Measurements from ENCODE around the gene OR8D1.

The OR8D1 gene

GRCh38 chr11:124329787-124330478 lies 16.2 kb upstream of the OR8D1 start:
- TF ChIP-seq, protein P1, sequence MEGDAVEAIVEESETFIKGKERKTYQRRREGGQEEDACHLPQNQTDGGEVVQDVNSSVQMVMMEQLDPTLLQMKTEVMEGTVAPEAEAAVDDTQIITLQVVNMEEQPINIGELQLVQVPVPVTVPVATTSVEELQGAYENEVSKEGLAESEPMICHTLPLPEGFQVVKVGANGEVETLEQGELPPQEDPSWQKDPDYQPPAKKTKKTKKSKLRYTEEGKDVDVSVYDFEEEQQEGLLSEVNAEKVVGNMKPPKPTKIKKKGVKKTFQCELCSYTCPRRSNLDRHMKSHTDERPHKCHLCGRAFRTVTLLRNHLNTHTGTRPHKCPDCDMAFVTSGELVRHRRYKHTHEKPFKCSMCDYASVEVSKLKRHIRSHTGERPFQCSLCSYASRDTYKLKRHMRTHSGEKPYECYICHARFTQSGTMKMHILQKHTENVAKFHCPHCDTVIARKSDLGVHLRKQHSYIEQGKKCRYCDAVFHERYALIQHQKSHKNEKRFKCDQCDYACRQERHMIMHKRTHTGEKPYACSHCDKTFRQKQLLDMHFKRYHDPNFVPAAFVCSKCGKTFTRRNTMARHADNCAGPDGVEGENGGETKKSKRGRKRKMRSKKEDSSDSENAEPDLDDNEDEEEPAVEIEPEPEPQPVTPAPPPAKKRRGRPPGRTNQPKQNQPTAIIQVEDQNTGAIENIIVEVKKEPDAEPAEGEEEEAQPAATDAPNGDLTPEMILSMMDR (IDR thresholded peaks at IDR 0.05) = no peak; the same call in 1 of the 2 replicates

- TF ChIP-seq, protein P1 (IDR thresholded peaks at IDR 0.05) = no peak
Measured at GRCh38 chr11:124327775-124328174, 14.0 kb upstream of the OR8D1 start.

DNA sequence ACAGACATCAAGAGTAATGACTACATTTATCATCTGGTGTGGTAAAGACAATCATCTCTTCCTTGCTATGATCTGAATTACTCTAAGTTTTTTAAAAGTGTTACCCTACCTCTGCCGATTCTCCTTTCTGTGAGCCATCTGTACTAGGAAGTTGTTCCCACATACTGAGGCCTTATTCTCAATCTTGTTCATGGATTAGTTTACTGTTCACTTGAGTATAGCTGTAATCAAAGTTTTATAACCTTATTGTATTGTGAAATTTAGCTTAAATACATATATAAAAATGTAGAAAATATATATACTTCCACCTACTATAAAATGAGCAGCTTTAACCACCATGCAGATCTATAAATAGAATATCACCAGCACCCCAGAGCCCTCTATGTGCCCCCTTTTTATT lies 8.6 kb upstream of the OR8D1 start:
- TF ChIP-seq, protein P1 (IDR thresholded peaks at IDR 0.05) = no peak

- TF ChIP-seq, protein P1 (IDR thresholded peaks at IDR 0.05) = no peak
Measured at GRCh38 chr11:124320097-124320496, 6.3 kb upstream of the OR8D1 start, which contains the start of gene OR8D2. TSS of gene OR8D2 (minus strand) at chr11:124320197. CDS start at chr11:124320197, 0 bp downstream.

DNA sequence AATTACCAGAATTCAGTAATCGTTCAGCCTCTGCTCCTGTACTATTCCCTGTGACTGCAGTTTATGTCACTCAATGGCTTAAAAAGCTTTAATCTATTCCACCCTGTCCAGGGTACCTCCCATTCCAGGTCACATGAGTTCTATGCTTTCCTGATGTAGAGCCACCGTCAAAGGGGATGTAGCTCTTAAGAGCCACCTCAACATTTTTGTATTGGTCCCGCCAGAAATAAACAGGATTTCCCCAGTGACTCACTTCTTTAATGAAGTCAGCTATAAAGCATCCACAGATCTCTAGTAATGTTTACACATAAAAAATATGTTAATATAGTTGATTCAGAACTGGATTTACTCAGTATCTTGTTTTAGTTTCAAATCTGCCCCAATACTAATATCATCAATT lies 1.3 kb upstream of the OR8D1 start:
- TF ChIP-seq, protein P1 (IDR thresholded peaks at IDR 0.05) = no peak

- TF ChIP-seq, protein P1 (IDR thresholded peaks at IDR 0.05) = no peak
Measured at GRCh38 chr11:124313131-124313530, 618 bp downstream of the OR8D1 start.

DNA sequence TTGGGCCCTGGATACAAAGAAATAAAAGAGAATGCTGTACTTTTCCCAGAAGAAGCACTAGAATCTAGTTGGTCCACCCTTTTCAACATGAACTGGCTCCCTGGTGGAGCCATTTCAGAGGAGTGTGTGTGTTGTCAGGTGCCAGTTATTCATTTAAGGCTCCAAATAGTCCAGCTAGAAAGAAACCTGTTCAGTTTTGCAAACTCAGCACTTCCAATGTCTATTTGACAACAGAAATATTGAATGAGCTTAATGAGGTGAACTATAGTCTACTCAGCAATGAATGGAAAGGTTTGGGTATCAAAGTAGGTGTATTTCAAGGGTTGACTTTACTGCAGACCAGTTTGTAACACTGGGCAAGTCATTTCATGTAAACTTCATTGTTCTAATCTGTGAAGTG lies 2.1 kb downstream of the OR8D1 start:
- TF ChIP-seq, protein P1 (IDR thresholded peaks at IDR 0.05) = no peak

GRCh38 chr11:124311269-124311668 lies 2.5 kb downstream of the OR8D1 start:
- TF ChIP-seq, protein P1 (IDR thresholded peaks at IDR 0.05) = no peak
